K562 (cell line): ENCODE measurements around the gene WDR18. TPM values are rescaled to one million over a fixed set of nuclear protein-coding genes. Genes with fewer than 3 reads are reported as not detected.

ENCODE experiments used
- CHD7 ChIP-seq: fragments of 200-600 bp; sonication (generic); IDR thresholded peaks from one replicate; pipeline ENCODE4 v1.6.1; 2012; ENCODE audit warnings: mild to moderate bottlenecking, low read depth, low read length, inconsistent platforms
- CLOCK ChIP-seq: fragments of 250-450 bp; sonication (Bioruptor Pico); IDR thresholded peaks from 2 replicates; pipeline ENCODE4 v1.4.0; 2020; ENCODE audit warnings: mild to moderate bottlenecking, moderate library complexity, borderline replicate concordance
- FOXJ2 ChIP-seq: fragments of 200-800 bp; sonication (Bioruptor generic); IDR thresholded peaks from 2 replicates; pipeline ENCODE4 v1.6.1; 2016; ENCODE audit warnings: missing genetic modification characterization, missing compliant biosample characterization
- HDAC1 ChIP-seq, 2 experiments: fragments of 450-650 bp; IDR thresholded peaks; 2 replicates each; pipeline ENCODE4 v1.6.1; 2016 to 2017; ENCODE audit warnings: inconsistent platforms in 1 of 2, mild to moderate bottlenecking in 1 of 2, moderate library complexity in 1 of 2
- MTA1 ChIP-seq: fragments of 450-650 bp; IDR thresholded peaks from 2 replicates; pipeline ENCODE4 v1.6.1; 2017; ENCODE audit warnings: borderline replicate concordance
- PBX2 ChIP-seq, 2 experiments: IDR thresholded peaks in 1 of 2; conservative IDR thresholded peaks in 1 of 2; 2 replicates each; pipeline ENCODE4 v1.6.1; 2016; ENCODE audit warnings: low read depth in 2 of 2, mild to moderate bottlenecking in 1 of 2, missing compliant biosample characterization in 1 of 2, missing genetic modification characterization in 1 of 2, moderate library complexity in 1 of 2
- TRIM24 ChIP-seq, 2 experiments: fragments of 450-650 bp; IDR thresholded peaks; 2 replicates each; pipeline ENCODE4 v1.6.1; 2016
- ZBED1 ChIP-seq: IDR thresholded peaks from 2 replicates; pipeline ENCODE4 v1.6.1; 2014
- ZC3H4 ChIP-seq: sonication (generic); formaldehyde crosslinking; IDR thresholded peaks from 2 replicates; pipeline ENCODE4 v1.9.0; 2021; ENCODE audit warnings: missing genetic modification reagents, borderline replicate concordance
- ZNF253 ChIP-seq: fragments of 250-450 bp; sonication (Bioruptor Pico); conservative IDR thresholded peaks from 2 replicates; pipeline ENCODE4 v1.6.1; 2021; ENCODE audit warnings: mild to moderate bottlenecking
- polyA plus RNA-seq, 8 experiments: library from polyadenylated mRNA; depleted of rRNA in 4 of 8; stranded (reverse) in 5 of 8; unstranded in 3 of 8; fragments of >200 nt; fragmentation: Nextera tagmentation in 2 of 8; fragmentation: Illumina TruSeq in 1 of 8; extraction: Ambion mirVana in 2 of 8; extraction: Trizol in 1 of 8; gene quantifications; 2 replicates each; pipeline versions ENCODE4 v1.2.1 to v1.2.3, GENCODE V29; 2011 to 2014; ENCODE audit warnings: inconsistent platforms in 1 of 8, missing spikeins in 1 of 8
- total RNA-seq, 7 experiments: library from RNA; depleted of rRNA in 6 of 7; stranded (reverse); fragments of >200 nt in 6 of 7; fragmentation: Illumina TruSeq in 2 of 7; extraction: Trizol in 2 of 7; gene quantifications; 2 replicates each; pipeline versions ENCODE4 v1.2.1 to v1.2.3, GENCODE V29; 2011 to 2021; ENCODE audit warnings: low replicate concordance in 1 of 7

Gene WDR18
- total and polyA plus RNA-seq, 9 of the 15 experiments (the other 6 are each of a cell fraction or from before 2014, with no cell fraction given): 0.65 to 181 (median 30.1) TPM

- TF ChIP-seq CHD7: no peak
- 0 out of 2 replicates have a peak, but pooled peaks have one; percentile 34 for TF ChIP-seq MTA1
- TF ChIP-seq ZBED1: no peak; the same call in 1 of the 2 replicates
- no peak for TF ChIP-seq ZC3H4 (CRISPR knock-in tag)
- 0 out of 4 replicates have a peak, but pooled peaks of 1 of the 2 experiments have one; percentile 25 for TF ChIP-seq HDAC1 (IDR thresholded peaks at IDR 0.05)
- no peak for TF ChIP-seq TRIM24 (IDR thresholded peaks at IDR 0.05)
- TF ChIP-seq FOXJ2 (tag): no peak
- no peak for TF ChIP-seq CLOCK (CRISPR knock-in tag)
- no peak for TF ChIP-seq ZNF253 (CRISPR knock-in tag)
- TF ChIP-seq PBX2 (CRISPR knock-in tag; IDR thresholded peaks at IDR 0.05; ENCODE audit: low read depth): no peak
- TF ChIP-seq PBX2 (tag; conservative IDR thresholded peaks at IDR 0.05; ENCODE audit: low read depth): no peak
These were observed 12.1 kb downstream of the WDR18 start (continued) for GRCh38 chr19:996051-996838.
